GM23338 (cell line): Measurements from ENCODE around the gene LITAF. TPM values are rescaled to one million over a fixed set of nuclear protein-coding genes. Genes with fewer than 3 reads are reported as not detected.

Experiments used
- ATAC-seq: fragments of 200-7000 bp; cut with Tn5 transposase; 3 replicates; pipeline ENCODE4 v1.9.1; 2020
- DNase-seq: peaks from one replicate; pipeline ENCODE4 v3.0.0-alpha.2; 2015; ENCODE audit warnings: low spot score
- H2AFZ ChIP-seq: fragments of 200-600 bp; sonication (generic); 2 replicates; pipeline ENCODE4 v1.8.0; 2016; ENCODE audit warnings: antibody characterized with exemption, mild to moderate bottlenecking, moderate library complexity
- H3F3A ChIP-seq: fragments of 200-600 bp; sonication (generic); replicated peaks from 2 replicates; pipeline ENCODE4 v1.8.0; 2017; ENCODE audit warnings: antibody characterized with exemption, mixed run types, low read depth
- H3K27ac ChIP-seq: fragments of 200-600 bp; sonication (generic); 2 replicates; pipeline ENCODE4 v1.6.1; 2016; ENCODE audit warnings: low read depth
- H3K27me3 ChIP-seq: fragments of 200-600 bp; sonication (generic); 2 replicates; pipeline ENCODE4 v1.8.0; 2016; ENCODE audit warnings: mild to moderate bottlenecking, mixed run types, moderate library complexity; ENCODE audit not compliant: insufficient read depth
- H3K36me3 ChIP-seq: fragments of 200-600 bp; sonication (generic); 2 replicates; pipeline ENCODE4 v1.8.0; 2016; ENCODE audit warnings: mild to moderate bottlenecking; ENCODE audit not compliant: insufficient read depth
- H3K4me1 ChIP-seq: fragments of 200-600 bp; sonication (generic); 2 replicates; pipeline ENCODE4 v1.8.0; 2016; ENCODE audit warnings: mild to moderate bottlenecking, moderate library complexity; ENCODE audit not compliant: insufficient read depth
- H3K4me2 ChIP-seq: fragments of 200-600 bp; sonication (generic); 2 replicates; pipeline ENCODE4 v1.7.1; 2017; ENCODE audit warnings: mixed run types
- H3K4me3 ChIP-seq: fragments of 200-600 bp; sonication (generic); 2 replicates; pipeline ENCODE4 v1.6.1; 2016; ENCODE audit warnings: mixed run types
- H3K79me2 ChIP-seq: fragments of 200-600 bp; sonication (generic); replicated peaks from 2 replicates; pipeline ENCODE4 v1.8.0; 2017; ENCODE audit warnings: mild to moderate bottlenecking; ENCODE audit not compliant: insufficient read depth
- H3K9me2 ChIP-seq: fragments of 200-600 bp; sonication (generic); 2 replicates; pipeline ENCODE4 v1.8.0; 2017; ENCODE audit not compliant: insufficient read depth
- H4K20me1 ChIP-seq: fragments of 200-600 bp; sonication (generic); replicated peaks from 2 replicates; pipeline ENCODE4 v1.8.0; 2017; ENCODE audit warnings: mild to moderate bottlenecking; ENCODE audit not compliant: insufficient read depth
- H3K27ac Mint-ChIP-seq: 2 replicates; pipeline ENCODE4 v1.8.0; 2020; ENCODE audit warnings: inconsistent platforms, mild to moderate bottlenecking, moderate library complexity, mixed read lengths
- H3K27me3 Mint-ChIP-seq: 3 replicates; pipeline ENCODE4 v1.8.0; 2022; ENCODE audit warnings: low read depth, mild to moderate bottlenecking, moderate library complexity, mixed read lengths, inconsistent platforms; ENCODE audit not compliant: insufficient read depth, poor library complexity
- H3K36me3 Mint-ChIP-seq: 3 replicates; pipeline ENCODE4 v1.8.0; 2021; ENCODE audit warnings: low read depth, mild to moderate bottlenecking, inconsistent platforms, moderate library complexity, mixed read lengths
- H3K4me1 Mint-ChIP-seq: 3 replicates; pipeline ENCODE4 v1.8.0; 2020; ENCODE audit warnings: mild to moderate bottlenecking, inconsistent platforms, mixed read lengths
- H3K4me3 Mint-ChIP-seq: 3 replicates; pipeline ENCODE4 v1.8.0; 2021; ENCODE audit warnings: moderate library complexity, mild to moderate bottlenecking, inconsistent platforms, mixed read lengths
- H3K9me3 Mint-ChIP-seq: 3 replicates; pipeline ENCODE4 v1.8.0; 2020; ENCODE audit warnings: moderate library complexity, mild to moderate bottlenecking, inconsistent platforms, mixed read lengths
- CREB1 ChIP-seq: fragments of 250-450 bp; sonication (Bioruptor Pico); IDR thresholded peaks from 2 replicates; pipeline ENCODE4 v1.5.0; 2020; ENCODE audit warnings: low read depth, mild to moderate bottlenecking, moderate library complexity
- CTCF ChIP-seq, 2 experiments: fragments of 200-600 bp in 1 of 2; sonication (generic) in 1 of 2; conservative IDR thresholded peaks; 2 replicates each; pipeline versions ENCODE4 v1.5.1 to v1.6.1; 2016 to 2017; ENCODE audit warnings: antibody characterized with exemption in 2 of 2, low read depth in 2 of 2, mild to moderate bottlenecking in 2 of 2, moderate library complexity in 1 of 2
- ETS1 ChIP-seq: IDR thresholded peaks from 2 replicates; pipeline ENCODE4 v1.6.1; 2016; ENCODE audit warnings: antibody characterized with exemption
- EZH2 ChIP-seq: fragments of 200-600 bp; sonication (generic); IDR thresholded peaks from one replicate; pipeline ENCODE4 v1.8.0; 2017; ENCODE audit warnings: antibody characterized with exemption, mild to moderate bottlenecking, low read depth; ENCODE audit not compliant: unreplicated experiment
- EZH2phosphoT487 ChIP-seq: fragments of 200-600 bp; sonication (generic); IDR thresholded peaks from one replicate; pipeline ENCODE4 v1.8.1; 2018; ENCODE audit warnings: antibody characterized with exemption; ENCODE audit not compliant: unreplicated experiment
- JUNB ChIP-seq: IDR thresholded peaks from one replicate; pipeline ENCODE4 v1.6.1; 2016; ENCODE audit warnings: antibody characterized with exemption; ENCODE audit not compliant: unreplicated experiment
- NANOG ChIP-seq: IDR thresholded peaks from 2 replicates; pipeline ENCODE4 v1.6.1; 2016; ENCODE audit warnings: antibody characterized with exemption, borderline replicate concordance
- POLR2AphosphoS5 ChIP-seq: IDR thresholded peaks from 2 replicates; pipeline ENCODE4 v1.6.1; 2016; ENCODE audit warnings: antibody characterized with exemption, low read depth
- REST ChIP-seq: IDR thresholded peaks from one replicate; pipeline ENCODE4 v1.6.1; 2018; ENCODE audit warnings: antibody characterized with exemption; ENCODE audit not compliant: unreplicated experiment
- ZNF114 ChIP-seq: fragments of 250-450 bp; sonication (Bioruptor Pico); IDR thresholded peaks from 2 replicates; pipeline ENCODE4 v1.5.0; 2020; ENCODE audit warnings: mild to moderate bottlenecking, moderate library complexity
- ZNF331 ChIP-seq: fragments of 250-450 bp; sonication (Bioruptor Pico); IDR thresholded peaks from 2 replicates; pipeline ENCODE4 v1.5.0; 2020; ENCODE audit warnings: low read depth, mild to moderate bottlenecking, moderate library complexity
- ZNF462 ChIP-seq: fragments of 250-450 bp; sonication (Bioruptor Pico); IDR thresholded peaks from 2 replicates; pipeline ENCODE4 v1.5.0; 2020; ENCODE audit warnings: mild to moderate bottlenecking, moderate library complexity
- polyA plus RNA-seq: library from polyadenylated mRNA; unstranded; fragments of >200 nt; fragmentation: Nextera tagmentation; extraction: Ambion mirVana; gene quantifications from 2 replicates; pipeline ENCODE4 v1.2.1, GENCODE V29; 2016
- total RNA-seq: library from RNA; depleted of rRNA; stranded (reverse); fragments of >200 nt; shearing (Covaris generic); gene quantifications from 2 replicates; pipeline ENCODE4 v1.2.3, GENCODE V29; 2014

LITAF gene
- total and polyA plus RNA-seq, 2 experiments from 2014 or later, result 131 to 158 TPM

- TF ChIP-seq ETS1, result no peak
Measured at GRCh38 chr16:11570806-11571205, 15.9 kb downstream of the LITAF start (continued).

- H3K4me1 Mint-ChIP-seq, result peaks cover 16% of the 10 kb centered on the region
- TF ChIP-seq NANOG (no peak), POLR2AphosphoS5 (no peak), ZNF331 (CRISPR knock-in tag) (no peak), ZNF462 (no peak), REST (no peak), JUNB (no peak), CREB1 (CRISPR knock-in tag) (no peak), EZH2phosphoT487 (no peak), ETS1 (no peak), ZNF114 (CRISPR knock-in tag) (no peak), CTCF (conservative IDR thresholded peaks at IDR 0.05; ENCODE audit: low read depth in 2 of 2) (no peak), EZH2 (no peak)
Measured at GRCh38 chr16:11570258-11570657, 16.5 kb downstream of the LITAF start.

More at GRCh38 chr16:11570258-11570657, 16.5 kb downstream of the LITAF start:
- H3F3A ChIP-seq, result 0 out of 2 replicates have a peak, but pooled peaks cover 7% of the 10 kb centered on the region
- Mint-ChIP-seq H3K27ac (no peak overlapping the region), H3K4me3 (no peak overlapping the region), H3K9me3 (no peaks in the 10 kb centered on the region), H3K36me3 (peaks cover 7% of the 10 kb centered on the region; the same call in 2 of the 3 replicates), H3K27me3 (peaks cover 11% of the 10 kb centered on the region)
- H3K36me3 ChIP-seq, result no peaks in the 10 kb centered on the region
- DNase-seq (no peak), ATAC-seq (no peak)
- H3K4me1 ChIP-seq, result peaks cover 19% of the 10 kb centered on the region; the same call in 1 of the 2 replicates
- no peak overlapping the region for H3K27ac ChIP-seq
- no peaks in the 10 kb centered on the region for H3K27me3 ChIP-seq
- no peaks in the 10 kb centered on the region for H3K9me2 ChIP-seq
- H2AFZ ChIP-seq, result no peak overlapping the region
- no peak overlapping the region for H3K4me3 ChIP-seq
- peaks cover 31% of the 10 kb centered on the region for H4K20me1 ChIP-seq
- peaks cover 99% of the 10 kb centered on the region for H3K79me2 ChIP-seq
- H3K4me2 ChIP-seq, result no peak overlapping the region
